ENCODE data around the gene ABLIM3. TPM values are rescaled to one million over a fixed set of nuclear protein-coding genes. Genes with fewer than 3 reads are reported as not detected.

ABLIM3 gene
- total RNA-seq, 1 donor = 24.9 TPM

- no peak for DNase-seq (ENCODE audit: low read depth)
- TF ChIP-seq CTCF (IDR thresholded peaks at IDR 0.05; ENCODE audit: insufficient read depth, low read length) = no peak
- H3K4me3 ChIP-seq (ENCODE audit: low read depth, low read length) = no peak overlapping the region
These were observed 76.5 kb downstream of the ABLIM3 start for GRCh38 chr5:149217803-149218155.

GRCh38 chr5:149219584-149219983 lies 78.3 kb downstream of the ABLIM3 start:
- no peak for TF ChIP-seq CTCF (IDR thresholded peaks at IDR 0.05; ENCODE audit: insufficient read depth, low read length)
- no peak overlapping the region for H3K4me3 ChIP-seq (ENCODE audit: low read depth, low read length)
- no peak for DNase-seq (ENCODE audit: low read depth)

GRCh38 chr5:149220750-149221149 lies 79.5 kb downstream of the ABLIM3 start:
- TF ChIP-seq CTCF (IDR thresholded peaks at IDR 0.05; ENCODE audit: insufficient read depth, low read length) = no peak
- no peak for DNase-seq (ENCODE audit: low read depth)
- H3K4me3 ChIP-seq (ENCODE audit: low read depth, low read length) = no peak overlapping the region

GRCh38 chr5:149221326-149221725 lies 80.0 kb downstream of the ABLIM3 start:
- no peak for TF ChIP-seq CTCF (IDR thresholded peaks at IDR 0.05; ENCODE audit: insufficient read depth, low read length)
- DNase-seq (ENCODE audit: low read depth) = peak; percentile 60
- H3K4me3 ChIP-seq (ENCODE audit: low read depth, low read length) = no peak overlapping the region

GRCh38 chr5:149221731-149222342 lies 80.5 kb downstream of the ABLIM3 start:
- peak; percentile 71 for DNase-seq (ENCODE audit: low read depth)
- TF ChIP-seq CTCF (IDR thresholded peaks at IDR 0.05; ENCODE audit: insufficient read depth, low read length) = no peak
- H3K4me3 ChIP-seq (ENCODE audit: low read depth, low read length) = no peak overlapping the region

- DNase-seq (ENCODE audit: low read depth) = no peak
- no peak overlapping the region for H3K4me3 ChIP-seq (ENCODE audit: low read depth, low read length)
- TF ChIP-seq CTCF (IDR thresholded peaks at IDR 0.05; ENCODE audit: insufficient read depth, low read length) = no peak
These were observed 82.0 kb downstream of the ABLIM3 start for GRCh38 chr5:149223081-149223848.
